Right ventricle myocardium inferior (tissue), 1 donor: Measurements from ENCODE around the gene FAM174C. TPM values are rescaled to one million over a fixed set of nuclear protein-coding genes. Genes with fewer than 3 reads are reported as not detected.
"Not testable (repeated sequence)": the region's sequence is repeated elsewhere in the genome, so short reads cannot be mapped to it uniquely, and the experiment has no call there.

Source experiments
- ATAC-seq: fragments of 200-7000 bp; cut with Tn5 transposase; one replicate; pipeline ENCODE4 v1.9.1; 2020; ENCODE audit warnings: mild to moderate bottlenecking, moderate library complexity
- DNase-seq: peaks from one replicate; pipeline ENCODE4 v3.0.0; 2021; ENCODE audit errors: missing footprints
- intact Hi-C: fragments of 100-400 bp; cut with DNase I; formaldehyde crosslinking; loops from one replicate; pipeline ENCODE4 v1.11.0; 2022
- total RNA-seq: library from RNA; stranded (reverse); fragmentation: NEBNext Ultra II Directional; extraction: Animal tissue kit (Norgen Biotek cat#: 25700); gene quantifications from one replicate; pipeline ENCODE4 v1.2.1, GENCODE V29; 2021
- donor health status: DM: no; HTN: yes; CAD: no; lungs with severe emphysema.

Gene FAM174C
- total RNA-seq, 1 donor from 2014 or later = 13.1 TPM

DNA sequence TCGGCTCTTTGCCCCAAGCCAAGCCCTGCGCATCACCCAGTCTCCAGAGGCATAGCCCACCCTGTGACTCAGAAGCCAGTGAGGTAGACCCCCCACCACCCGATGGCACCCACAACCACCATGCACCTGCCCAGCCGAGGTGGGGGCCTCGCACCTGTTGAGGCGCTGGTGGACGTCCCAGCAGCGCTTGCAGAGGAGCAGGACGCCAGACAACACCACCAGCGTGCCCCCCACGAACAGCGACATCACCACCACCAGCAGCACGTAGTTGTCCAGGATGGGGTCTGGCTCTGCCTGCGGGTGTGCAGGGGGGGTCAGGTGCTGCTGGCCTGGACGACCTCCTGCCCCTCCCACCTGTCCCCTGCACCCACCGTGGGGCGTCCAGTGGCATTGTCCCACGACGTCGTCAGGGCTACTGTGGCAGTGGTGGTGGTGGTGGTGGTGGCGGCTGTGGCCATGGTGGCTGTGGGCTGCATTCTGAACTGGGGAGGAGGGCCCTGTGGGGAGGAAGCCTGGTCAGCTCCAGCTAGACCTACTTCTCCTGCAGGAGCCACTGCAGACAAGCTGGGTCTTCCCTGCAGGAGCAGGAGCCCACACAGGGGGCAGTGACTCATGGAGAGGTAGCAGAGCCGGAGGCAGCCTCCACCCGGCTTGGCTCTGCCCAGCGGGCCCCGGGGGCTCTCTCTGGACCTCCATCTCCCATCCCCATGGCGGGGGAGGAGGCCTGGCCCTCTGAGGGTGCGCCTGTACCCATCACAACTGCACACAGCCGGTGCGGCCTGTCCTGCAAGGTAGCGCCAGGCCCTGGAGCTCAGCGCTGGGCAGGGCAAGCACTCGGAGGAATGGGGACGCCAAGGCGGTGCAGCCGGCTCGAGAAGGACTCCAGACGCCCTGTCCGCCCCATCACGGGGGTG lies 39.4 kb upstream of the FAM174C start:
- ATAC-seq (no peak), DNase-seq (no peak)
- intact Hi-C loops = no loop called here

DNA sequence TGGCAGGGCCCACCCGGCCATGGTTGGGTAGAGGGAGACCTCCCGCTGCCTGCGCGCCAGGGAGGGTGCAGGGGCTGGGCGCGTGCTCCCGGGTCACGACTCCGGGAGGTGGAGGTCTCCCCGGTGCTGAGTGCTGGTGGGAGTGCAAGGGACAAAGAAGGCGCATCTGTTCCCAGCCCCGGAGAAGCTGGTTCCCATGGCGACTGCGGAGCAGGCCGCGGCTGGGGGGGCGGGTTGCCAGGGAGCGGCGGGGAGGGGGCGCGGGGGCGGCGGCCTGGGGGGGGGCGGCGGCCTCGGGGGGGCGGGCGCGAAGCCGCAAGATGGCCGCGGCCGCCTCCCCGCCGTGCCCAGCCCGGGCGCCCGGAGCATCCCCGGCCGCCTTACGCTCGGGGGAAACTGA lies 38.8 kb upstream of the FAM174C start:
- no peak for DNase-seq
- intact Hi-C loops = no loop called here
- ATAC-seq = no peak

DNA sequence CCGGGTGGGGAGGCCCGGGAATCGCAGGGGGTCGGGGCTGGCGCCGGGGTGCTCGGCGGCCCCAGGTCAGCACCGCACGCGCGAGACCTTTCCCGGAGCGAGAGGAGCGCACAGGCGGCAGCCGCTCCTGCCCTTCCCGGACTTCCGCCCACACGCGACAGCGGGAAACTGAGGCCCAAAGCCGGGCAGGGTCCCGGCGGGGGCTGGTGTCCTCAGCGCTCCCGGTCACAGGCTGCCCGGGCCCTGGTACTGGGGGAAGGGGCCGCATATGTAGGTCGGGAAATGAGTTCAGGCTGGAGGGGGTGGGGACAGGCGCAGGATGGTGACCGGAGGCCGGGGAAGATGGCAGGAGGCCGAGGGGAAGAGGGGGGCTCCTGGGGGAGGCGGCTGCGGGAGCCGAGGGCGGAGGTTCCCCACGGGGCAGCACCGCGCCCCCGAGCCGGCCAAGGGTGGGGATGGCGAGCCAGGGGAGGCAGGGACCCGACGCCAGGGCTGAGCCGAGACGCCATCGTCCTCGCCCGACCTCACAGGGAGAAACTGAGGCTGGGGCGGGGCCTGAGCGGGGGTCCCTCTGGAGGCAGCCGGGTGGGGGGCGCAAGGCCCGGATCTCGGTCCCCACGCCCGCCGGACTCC lies 38.2 kb upstream of the FAM174C start:
- no peak for DNase-seq
- no peak for ATAC-seq
- intact Hi-C loops = no loop called here

DNA sequence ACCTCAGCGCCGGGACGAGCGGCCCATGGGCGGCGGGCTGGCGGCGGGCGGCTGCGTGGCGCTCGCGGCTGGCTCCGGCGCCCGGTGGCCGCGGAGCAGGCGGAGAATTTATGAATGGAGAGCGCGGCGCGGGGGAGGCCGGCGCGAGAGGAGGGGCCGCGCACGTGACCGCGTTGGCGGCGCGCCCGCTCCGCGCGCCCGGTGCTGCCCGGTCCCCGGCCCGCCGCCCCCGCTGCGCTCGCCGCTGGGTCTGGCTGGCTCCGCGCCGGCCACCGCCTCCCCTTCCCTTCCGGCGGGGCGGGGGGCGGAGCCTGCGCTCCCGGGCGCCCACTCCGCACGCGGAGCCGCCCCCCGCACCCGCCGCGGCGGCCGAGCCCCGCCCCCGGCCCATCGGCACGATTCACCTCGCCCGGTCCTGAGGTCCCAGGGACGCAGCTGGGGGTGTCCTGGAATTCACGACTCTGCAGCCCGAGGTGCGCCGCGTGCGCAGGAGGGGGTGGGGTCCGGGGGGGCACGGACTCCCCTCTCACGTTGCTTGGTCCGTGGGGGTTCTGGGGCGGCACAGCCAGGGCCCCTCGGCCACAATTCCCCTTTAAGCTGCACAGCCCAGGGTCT lies 37.5 kb upstream of the FAM174C start, which contains the start of gene CBARP:
CBARP (minus strand) TSS at position 252 of the 615 bp plus-strand sequence. CDS start 1,905 bp downstream, outside the sequence.
- ATAC-seq = no peak
- intact Hi-C loops = no loop called here
- no peak for DNase-seq

DNA sequence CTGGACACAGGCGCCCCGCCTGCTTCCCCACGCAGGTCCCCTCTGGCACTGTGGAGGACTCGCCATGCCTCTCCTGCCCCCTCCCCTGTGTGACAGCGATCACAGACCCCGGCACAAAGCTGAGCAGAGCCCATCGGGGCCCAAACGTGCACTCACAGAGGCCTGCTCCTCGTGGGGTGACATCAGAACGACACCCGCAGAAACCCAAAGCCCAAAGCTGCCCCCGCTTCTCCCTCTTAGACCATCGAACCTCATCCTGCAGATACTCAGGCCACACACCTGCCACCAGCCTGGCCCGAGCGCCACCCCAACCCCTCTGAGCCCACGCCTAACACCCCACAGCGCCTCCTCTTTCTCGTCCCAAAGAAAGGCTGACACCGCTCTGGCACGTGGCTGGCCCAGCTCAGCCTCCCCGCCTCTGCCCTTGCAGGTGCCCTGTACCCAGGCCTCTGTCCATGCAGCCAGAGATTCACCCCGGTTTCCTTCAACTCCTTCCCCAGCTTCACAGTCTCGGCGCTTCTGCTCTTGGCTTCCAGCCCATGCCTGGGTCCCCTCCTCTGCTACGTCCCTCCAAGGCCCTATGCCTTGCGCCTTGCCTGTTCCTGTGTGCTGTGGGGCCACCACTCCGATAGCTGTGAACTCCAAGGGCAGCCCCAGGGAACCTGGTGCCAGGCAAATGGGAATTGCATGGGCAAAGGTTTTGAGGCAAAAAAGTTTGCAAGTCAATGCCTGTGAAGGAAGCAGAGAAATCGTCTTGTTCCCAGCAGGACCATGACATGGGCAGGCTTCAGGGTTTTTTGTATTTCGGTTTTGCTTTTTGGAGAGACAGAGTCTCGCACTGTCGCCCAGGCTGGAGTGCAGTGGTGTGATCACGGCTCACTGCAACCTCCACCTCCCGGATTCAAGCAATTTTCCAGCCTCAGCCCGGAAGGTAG lies 36.7 kb upstream of the FAM174C start:
- intact Hi-C loops = no loop called here
- ATAC-seq (no peak), DNase-seq (no peak)

DNA sequence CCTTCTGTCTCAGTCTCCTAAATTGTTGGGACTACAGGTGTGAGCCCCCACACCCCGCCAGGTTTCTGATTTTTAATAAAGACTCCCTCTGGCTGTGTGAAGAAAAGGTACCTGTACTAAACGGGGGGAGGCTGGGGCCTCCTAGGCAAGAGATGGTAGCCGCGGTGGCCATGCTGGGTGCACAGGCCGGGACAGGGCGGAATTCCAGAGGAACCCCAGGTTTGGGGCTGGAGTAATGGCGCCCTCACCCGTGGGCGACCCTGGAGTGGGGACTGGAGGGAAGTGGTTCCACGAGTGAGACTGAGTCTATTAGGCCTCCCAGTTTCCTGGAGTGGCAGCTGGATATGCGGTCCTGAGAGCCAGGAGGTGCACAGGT lies 35.9 kb upstream of the FAM174C start:
- intact Hi-C loops = no loop called here
- DNase-seq = no peak
- no peak for ATAC-seq

DNA sequence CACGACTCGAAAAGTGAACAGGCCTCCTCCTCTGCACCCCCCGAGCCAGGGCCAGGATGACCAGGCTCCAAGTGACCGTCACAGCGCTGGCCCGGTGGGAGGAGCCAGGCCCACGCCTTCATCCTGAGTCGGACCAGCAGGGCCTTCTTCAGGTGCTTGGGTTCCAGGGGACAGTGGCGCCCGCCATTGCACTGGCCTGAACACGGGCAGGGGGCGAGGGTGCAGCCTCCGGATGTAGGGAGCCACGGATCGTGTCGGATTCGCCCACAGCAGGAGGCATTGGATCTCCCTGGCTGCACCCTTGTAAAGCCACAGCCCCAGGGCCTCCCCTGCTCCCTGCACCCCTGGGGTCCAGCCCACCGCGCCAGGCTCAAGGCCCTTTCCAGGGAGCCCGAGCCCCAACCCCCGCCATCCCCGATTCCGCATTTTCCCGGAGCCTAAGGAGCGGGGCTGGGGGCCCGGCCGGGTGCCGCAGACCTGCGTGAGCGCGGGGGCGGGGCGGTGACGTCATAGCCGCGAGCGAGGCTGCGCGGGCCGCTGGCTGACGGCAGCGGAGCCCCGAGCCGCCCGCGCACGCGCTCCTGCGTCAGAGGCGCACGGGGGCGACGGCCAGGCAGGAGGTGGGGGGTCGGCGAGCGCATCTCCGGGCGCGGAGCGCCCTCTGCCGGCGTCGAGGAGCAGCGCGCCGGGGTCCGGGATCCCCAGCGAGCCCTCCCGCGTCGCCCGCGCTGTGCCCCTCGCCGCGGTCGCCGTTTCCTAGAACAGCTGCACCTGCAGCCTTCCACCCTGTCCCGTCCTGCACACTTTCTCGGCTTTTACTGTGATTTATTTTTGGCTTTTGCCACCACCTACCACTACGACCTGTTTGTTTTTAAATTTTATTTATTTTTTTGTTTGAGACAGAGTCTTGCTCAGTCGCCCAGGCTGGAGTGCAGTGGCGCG lies 35.3 kb upstream of the FAM174C start:
- DNase-seq (peak; percentile 95), ATAC-seq (peak; percentile 54)
- intact Hi-C loops = loop anchor here (1.0 to 10.0 kb wide), 4 partner anchors 19 to 445 kb away; partner anchors contain the start of genes ARID3A and PTBP1

DNA sequence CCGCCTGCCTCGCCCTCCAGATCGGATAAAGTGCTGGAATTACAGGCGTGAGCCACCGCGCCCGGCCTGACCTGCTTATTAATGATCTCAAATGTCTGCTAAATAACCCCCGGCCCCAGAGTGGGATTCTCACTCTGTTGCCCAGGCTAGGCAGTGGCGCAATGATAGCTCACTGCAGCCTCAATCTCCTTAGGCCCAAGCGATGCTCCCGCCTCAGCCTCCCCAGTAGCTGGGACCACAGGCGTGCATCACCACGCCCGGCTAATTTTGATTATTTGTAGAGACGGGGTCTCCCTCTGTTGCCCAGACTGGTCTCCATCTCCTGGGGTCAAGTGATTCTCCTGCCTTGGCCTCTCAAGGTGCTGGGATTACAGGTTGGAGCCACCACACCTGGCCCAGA lies 34.4 kb upstream of the FAM174C start:
- ATAC-seq = no peak
- intact Hi-C loops = loop anchor here (1.0 to 10.0 kb wide), 4 partner anchors 20 to 446 kb away; partner anchors contain the start of genes ARID3A and PTBP1
- DNase-seq = no peak

DNA sequence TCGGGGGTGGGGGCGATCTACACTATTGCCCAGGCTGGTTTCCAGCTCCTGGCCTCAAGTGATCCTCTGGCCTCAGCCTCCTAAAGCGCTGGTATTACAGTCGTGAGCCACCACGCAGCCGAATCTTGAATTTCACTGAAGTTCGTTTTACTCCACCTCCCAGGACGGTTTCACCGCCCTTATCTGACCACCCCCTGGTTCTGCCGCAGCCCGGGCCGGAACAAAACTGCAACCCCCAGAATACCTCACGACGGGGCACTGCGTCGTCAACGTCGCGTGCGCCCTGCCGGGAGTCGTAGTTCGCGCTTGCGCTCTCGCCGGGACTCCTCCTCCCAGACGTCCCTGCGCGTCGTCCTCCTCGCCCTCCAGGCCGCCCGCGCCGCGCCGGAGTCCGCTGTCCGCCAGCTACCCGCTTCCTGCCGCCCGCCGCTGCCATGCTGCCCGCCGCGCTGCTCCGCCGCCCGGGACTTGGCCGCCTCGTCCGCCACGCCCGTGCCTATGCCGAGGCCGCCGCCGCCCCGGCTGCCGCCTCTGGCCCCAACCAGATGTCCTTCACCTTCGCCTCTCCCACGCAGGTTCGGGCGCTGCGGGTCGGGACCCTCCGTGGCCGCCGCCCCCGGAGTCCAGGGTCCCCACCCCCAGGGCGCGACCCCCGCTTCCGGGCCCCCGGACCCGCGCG lies 33.8 kb upstream of the FAM174C start, which contains the start of gene ATP5F1D:
ATP5F1D (plus strand) TSS at position 335 of the 679 bp plus-strand sequence; CDS start at position 435, 100 bp downstream.
- intact Hi-C loops = loop anchor here (2.0 to 10.0 kb wide), 3 partner anchors 129 to 447 kb away; partner anchors contain the start of genes ARID3A and PTBP1
- ATAC-seq (peak; percentile 64), DNase-seq (peak; percentile 97)

DNA sequence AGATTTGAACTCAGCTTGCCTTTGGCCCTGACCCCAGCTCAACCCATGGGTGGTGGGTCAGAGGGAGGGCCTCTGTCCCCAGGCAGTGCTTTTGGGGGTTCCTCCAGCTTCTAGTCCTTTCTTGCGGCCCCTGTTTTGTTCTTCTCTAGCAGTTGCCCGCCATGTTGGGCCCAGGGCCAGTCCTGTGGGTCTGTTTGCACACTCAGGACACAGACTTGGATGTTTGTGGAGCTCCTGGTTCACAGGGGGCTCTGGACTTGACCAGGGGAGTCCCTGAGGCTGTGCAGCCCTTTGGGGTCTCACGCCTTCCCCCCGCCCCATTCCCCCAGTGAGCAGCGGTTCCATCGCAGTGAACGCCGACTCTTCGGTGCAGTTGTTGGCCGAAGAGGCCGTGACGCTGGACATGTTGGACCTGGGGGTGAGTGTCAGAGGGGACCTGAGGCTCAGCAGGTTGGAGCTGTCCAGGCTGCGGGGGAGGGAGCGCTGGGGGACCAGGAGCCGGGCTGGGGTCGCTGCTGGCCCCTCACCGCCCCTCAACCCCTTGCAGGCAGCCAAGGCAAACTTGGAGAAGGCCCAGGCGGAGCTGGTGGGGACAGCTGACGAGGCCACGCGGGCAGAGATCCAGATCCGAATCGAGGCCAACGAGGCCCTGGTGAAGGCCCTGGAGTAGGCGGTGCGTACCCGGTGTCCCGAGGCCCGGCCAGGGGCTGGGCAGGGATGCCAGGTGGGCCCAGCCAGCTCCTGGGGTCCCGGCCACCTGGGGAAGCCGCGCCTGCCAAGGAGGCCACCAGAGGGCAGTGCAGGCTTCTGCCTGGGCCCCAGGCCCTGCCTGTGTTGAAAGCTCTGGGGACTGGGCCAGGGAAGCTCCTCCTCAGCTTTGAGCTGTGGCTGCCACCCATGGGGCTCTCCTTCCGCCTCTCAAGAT lies 31.3 kb upstream of the FAM174C start:
- peak; percentile 45 for ATAC-seq
- intact Hi-C loops = loop anchor here (1.0 to 10.0 kb wide), 3 partner anchors 23 to 449 kb away; partner anchors contain the start of genes ARID3A and PTBP1
- DNase-seq = peak; percentile 95

DNA sequence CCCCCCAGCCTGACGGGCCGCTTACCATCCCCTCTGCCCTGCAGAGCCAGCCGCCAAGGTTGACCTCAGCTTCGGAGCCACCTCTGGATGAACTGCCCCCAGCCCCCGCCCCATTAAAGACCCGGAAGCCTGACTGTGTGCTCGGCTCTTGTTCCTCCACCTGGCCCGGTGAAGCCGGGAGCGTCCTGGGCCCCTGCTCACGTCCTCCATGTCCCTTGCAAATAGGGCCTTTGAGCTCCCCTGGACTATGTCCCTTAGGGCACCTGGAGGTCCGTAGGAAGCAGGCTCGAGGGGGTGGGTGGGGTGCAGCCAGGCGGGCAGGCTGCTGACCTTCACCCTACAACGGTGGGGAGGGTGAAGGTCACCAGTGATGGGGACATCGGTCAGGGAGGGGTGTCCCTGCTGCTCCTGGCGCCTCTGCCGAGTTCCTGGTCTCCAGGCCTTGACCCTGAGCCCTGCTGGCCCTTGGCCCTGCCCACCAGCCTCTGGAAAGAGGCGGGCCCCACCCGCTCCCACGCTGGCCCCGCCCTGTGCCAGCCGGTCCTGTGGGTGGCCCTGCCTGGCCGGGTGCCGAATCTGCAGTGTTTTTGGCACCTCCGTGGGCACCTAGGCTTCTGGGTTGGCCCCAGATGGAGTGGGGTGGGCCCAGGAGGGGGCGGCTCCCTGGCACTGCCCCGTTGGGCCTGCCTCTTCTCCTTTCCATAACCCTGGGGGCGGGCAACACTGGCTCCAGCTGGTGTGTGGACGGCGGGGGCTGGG lies 30.5 kb upstream of the FAM174C start:
- intact Hi-C loops = loop anchor here (1.0 to 10.0 kb wide), 4 partner anchors 22 to 450 kb away; partner anchors contain the start of genes ARID3A, NDUFS7 and PTBP1
- ATAC-seq (peak; percentile 24), DNase-seq (peak; percentile 89)

DNA sequence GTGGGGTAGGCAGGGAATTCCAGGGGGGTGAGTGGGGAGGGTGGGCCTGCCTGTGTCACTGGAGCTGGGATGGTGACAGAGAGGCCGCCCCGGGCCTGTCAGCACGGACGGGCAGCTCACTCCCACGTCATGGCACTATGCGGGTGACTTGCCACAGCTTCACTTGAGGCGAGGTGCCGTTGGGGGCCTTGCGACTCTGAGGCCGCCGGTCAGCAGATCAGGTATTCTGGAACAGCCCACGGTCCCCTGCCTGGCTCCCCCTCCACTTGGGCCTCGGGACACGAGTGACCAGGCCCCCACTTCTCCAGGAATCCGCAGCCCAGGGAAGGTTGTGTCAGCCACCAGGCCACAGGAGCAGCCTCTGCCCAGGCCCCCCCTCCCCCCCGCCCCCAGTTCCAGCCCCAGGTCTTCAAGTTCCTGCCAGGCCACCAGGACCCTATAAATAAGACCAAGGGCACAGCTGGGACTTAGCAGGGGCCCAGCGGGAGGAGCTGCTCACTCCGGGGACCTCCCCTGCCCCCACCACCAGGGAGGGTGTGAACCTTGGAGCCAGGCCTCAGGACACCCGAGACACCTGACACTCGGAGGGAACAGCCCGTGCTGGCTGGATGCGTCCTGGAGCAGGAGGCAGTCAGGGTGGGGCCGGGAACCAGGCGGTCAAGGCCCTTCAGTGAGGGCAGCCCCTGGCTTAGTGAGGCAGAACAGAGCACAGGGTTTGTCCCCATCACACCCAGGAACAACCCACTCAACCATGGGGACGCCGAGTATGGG lies 29.7 kb upstream of the FAM174C start:
- peak; percentile 37 for ATAC-seq
- intact Hi-C loops = loop anchor here (1.0 to 10.0 kb wide), 3 partner anchors 138 to 451 kb away; partner anchors contain the start of genes ARID3A, NDUFS7 and PTBP1
- DNase-seq = peak; percentile 86

DNA sequence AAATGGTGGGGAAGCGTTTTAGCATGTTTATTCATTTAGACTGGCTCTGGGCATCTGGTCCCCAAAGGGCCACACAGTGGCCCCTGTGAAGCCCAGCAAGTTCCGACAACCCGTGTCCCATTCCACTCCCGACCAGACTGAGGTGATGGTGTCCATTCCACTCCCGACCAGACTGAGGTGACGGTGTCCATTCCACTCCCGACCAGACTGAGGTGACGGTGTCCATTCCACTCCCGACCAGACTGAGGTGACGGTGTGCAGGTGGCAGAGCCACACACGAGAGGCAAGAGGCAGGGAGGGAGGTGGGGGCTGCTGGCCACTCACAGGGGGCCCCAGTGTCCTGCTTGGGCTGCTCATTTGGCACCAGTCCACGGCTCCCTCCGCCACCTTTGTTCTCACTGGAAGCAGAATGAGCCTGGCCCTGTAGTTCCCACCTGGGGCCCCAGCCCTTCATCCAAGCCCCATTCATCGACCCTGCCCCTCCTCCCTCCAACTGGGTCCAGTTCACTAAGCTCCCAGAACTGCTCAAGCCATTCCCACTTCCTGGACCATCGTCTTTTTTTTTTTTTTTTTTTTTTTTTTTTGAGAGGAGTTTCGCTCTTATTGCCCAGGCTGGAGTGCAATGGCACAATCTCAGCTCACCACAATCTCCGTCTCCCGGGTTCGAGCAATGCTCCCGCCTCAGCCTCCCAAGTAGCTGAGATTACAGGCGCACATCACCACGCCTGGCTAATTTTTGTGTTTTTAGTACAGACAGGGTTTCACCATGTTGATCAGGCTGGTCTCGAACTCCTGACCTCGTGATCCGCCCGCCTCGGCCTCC lies 28.9 kb upstream of the FAM174C start:
- intact Hi-C loops = loop anchor here (10.0 kb wide), 2 partner anchors 322 to 452 kb away; partner anchors contain the start of genes ARID3A and PTBP1
- peak; percentile 71 for DNase-seq
- ATAC-seq = not testable (repeated sequence)
